Endodermal cell (in vitro differentiated cells): ENCODE results near the gene LGI4. TPM values are rescaled to one million over a fixed set of nuclear protein-coding genes. Genes with fewer than 3 reads are reported as not detected.

Source experiments
- DNase-seq: peaks from one replicate; pipeline ENCODE4 v3.0.0-alpha.2; 2017
- H3K27ac ChIP-seq: 2 replicates; pipeline ENCODE4 v1.5.1; 2013; ENCODE audit warnings: mild to moderate bottlenecking, low read depth, low read length, moderate library complexity
- H3K27me3 ChIP-seq: 2 replicates; pipeline ENCODE4 v1.6.1; 2013; ENCODE audit warnings: mild to moderate bottlenecking, low read length, moderate library complexity; ENCODE audit not compliant: insufficient read depth, control insufficient read depth, poor library complexity, severe bottlenecking
- H3K36me3 ChIP-seq: 2 replicates; pipeline ENCODE4 v1.7.0; 2013; ENCODE audit warnings: mild to moderate bottlenecking, low read length, moderate library complexity; ENCODE audit not compliant: control insufficient read depth, insufficient read depth
- H3K4me1 ChIP-seq: one replicate; pipeline ENCODE4 v1.7.0; 2013; ENCODE audit warnings: low read length; ENCODE audit not compliant: control insufficient read depth, insufficient read depth
- H3K4me3 ChIP-seq: 2 replicates; pipeline ENCODE4 v1.5.1; 2013; ENCODE audit warnings: mild to moderate bottlenecking, low read length, moderate library complexity
- H3K9ac ChIP-seq: 2 replicates; pipeline ENCODE4 v1.6.1; 2013; ENCODE audit warnings: mild to moderate bottlenecking, low read length, moderate library complexity; ENCODE audit not compliant: poor library complexity, severe bottlenecking; ENCODE audit errors: extremely low read depth
- H3K9me3 ChIP-seq: 2 replicates; pipeline ENCODE4 v1.6.1; 2013; ENCODE audit warnings: mild to moderate bottlenecking, low read length, moderate library complexity; ENCODE audit not compliant: control insufficient read depth
- H3K27ac Mint-ChIP-seq: 2 replicates; pipeline ENCODE4 v1.8.0; 2020; ENCODE audit warnings: mixed read lengths
- H3K27me3 Mint-ChIP-seq: 2 replicates; pipeline ENCODE4 v1.8.0; 2021; ENCODE audit warnings: mild to moderate bottlenecking, mixed read lengths; ENCODE audit not compliant: insufficient read depth
- H3K36me3 Mint-ChIP-seq: 2 replicates; pipeline ENCODE4 v1.8.0; 2020; ENCODE audit warnings: low read depth, mixed read lengths
- H3K4me1 Mint-ChIP-seq: 2 replicates; pipeline ENCODE4 v1.8.0; 2020; ENCODE audit warnings: mixed read lengths
- H3K4me3 Mint-ChIP-seq: 2 replicates; pipeline ENCODE4 v1.8.0; 2020; ENCODE audit warnings: mild to moderate bottlenecking, moderate library complexity, mixed read lengths
- H3K9me3 Mint-ChIP-seq: 2 replicates; pipeline ENCODE4 v1.8.0; 2020; ENCODE audit warnings: mild to moderate bottlenecking, mixed read lengths
- WGBS, 2 experiments: methylation state at CpG; one replicate each; pipeline versions ENCODE4 v1.1.5 to v1.1.7; 2013; ENCODE audit warnings: missing lambda C conversion rate in 2 of 2, mixed read lengths in 1 of 2; ENCODE audit not compliant: insufficient coverage in 1 of 2, insufficient read length in 1 of 2; 5-methylcytosine and 5-hydroxymethylcytosine counted together
- total RNA-seq, 2 donors: library from RNA; stranded (reverse); fragmentation: NEBNext Ultra II Directional in 1 of 2; extraction: Animal tissue kit (Norgen Biotek cat#: 25700) in 1 of 2; gene quantifications; 2 replicates in 1 of 2; 3 replicates in 1 of 2; pipeline ENCODE4 v1.2.1, GENCODE V29; 2021
- TF ChIP-seq, protein P1 (sequence below): fragments of 200-600 bp; sonication (generic); conservative IDR thresholded peaks from 2 replicates; pipeline ENCODE4 v1.5.0; 2021; ENCODE audit warnings: antibody characterized with exemption, mild to moderate bottlenecking

The LGI4 gene
- total RNA-seq, 2 donors from 2014 or later = 0.27 to 0.37 TPM

DNA sequence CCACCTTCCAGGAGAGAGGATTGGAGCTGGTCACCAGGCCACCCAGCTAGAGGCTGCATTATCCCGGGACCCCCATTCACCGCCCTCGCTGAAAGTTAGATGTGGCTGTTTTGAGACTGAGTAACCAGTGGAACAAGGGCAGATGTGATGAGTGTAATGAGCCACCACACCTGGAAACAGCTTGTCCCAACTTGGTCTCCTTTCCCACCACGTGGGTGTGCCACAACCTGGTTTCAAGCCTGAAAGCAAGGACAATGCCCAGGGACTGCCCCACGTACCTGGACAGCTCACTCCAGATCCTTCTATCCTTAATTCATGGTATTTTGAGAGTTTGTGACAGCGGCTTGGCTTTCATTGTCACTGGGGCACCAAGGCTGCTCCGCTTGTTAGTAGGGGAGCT, 7.0 kb downstream of the LGI4 start:
- Histone ChIP-seq H3K9me3 (no peaks in the 10 kb centered on the region), H3K36me3 (no peaks in the 10 kb centered on the region), H3K27me3 (no peaks in the 10 kb centered on the region), H3K4me1 (no peaks in the 10 kb centered on the region), H3K27ac (no peak overlapping the region), H3K9ac (no peak overlapping the region), H3K4me3 (no peak overlapping the region)
- H3K27ac Mint-ChIP-seq = no peak overlapping the region
- H3K36me3 Mint-ChIP-seq = no peaks in the 10 kb centered on the region
- WGBS, 2 experiments = 84% methylated on average over 7 of the region's 7 CpGs; no CpG with 5 or more reads in 1 of the 2 experiments
- no peaks in the 10 kb centered on the region for H3K4me1 Mint-ChIP-seq
- H3K9me3 Mint-ChIP-seq = no peaks in the 10 kb centered on the region
- DNase-seq = no peak
- TF ChIP-seq, protein P1, sequence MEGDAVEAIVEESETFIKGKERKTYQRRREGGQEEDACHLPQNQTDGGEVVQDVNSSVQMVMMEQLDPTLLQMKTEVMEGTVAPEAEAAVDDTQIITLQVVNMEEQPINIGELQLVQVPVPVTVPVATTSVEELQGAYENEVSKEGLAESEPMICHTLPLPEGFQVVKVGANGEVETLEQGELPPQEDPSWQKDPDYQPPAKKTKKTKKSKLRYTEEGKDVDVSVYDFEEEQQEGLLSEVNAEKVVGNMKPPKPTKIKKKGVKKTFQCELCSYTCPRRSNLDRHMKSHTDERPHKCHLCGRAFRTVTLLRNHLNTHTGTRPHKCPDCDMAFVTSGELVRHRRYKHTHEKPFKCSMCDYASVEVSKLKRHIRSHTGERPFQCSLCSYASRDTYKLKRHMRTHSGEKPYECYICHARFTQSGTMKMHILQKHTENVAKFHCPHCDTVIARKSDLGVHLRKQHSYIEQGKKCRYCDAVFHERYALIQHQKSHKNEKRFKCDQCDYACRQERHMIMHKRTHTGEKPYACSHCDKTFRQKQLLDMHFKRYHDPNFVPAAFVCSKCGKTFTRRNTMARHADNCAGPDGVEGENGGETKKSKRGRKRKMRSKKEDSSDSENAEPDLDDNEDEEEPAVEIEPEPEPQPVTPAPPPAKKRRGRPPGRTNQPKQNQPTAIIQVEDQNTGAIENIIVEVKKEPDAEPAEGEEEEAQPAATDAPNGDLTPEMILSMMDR = no peak
- H3K4me3 Mint-ChIP-seq = no peak overlapping the region
- H3K27me3 Mint-ChIP-seq = no peaks in the 10 kb centered on the region

DNA sequence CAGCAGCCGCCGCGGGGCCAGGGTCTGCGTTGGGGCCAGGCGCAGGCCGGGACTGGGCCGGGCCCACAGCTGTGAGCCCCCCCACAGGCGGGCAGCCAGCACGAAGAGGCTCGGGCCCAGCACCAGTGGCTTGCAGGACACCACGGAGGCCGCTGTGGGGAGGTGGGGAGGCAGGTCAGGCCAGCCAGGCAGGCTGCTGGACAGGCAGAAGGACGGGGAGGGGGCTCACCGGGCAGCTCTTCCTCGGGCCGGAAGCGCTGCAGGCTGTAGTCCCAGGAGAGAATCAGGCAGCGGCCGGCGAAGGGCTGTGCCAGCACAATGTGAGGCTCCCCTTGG, 8.3 kb downstream of the LGI4 start:
- DNase-seq = no peak
- H3K27ac ChIP-seq = no peak overlapping the region
- H3K4me1 ChIP-seq = no peaks in the 10 kb centered on the region
- Mint-ChIP-seq H3K9me3 (no peaks in the 10 kb centered on the region), H3K27ac (no peak overlapping the region), H3K4me3 (no peak overlapping the region), H3K36me3 (no peaks in the 10 kb centered on the region), H3K27me3 (no peaks in the 10 kb centered on the region), H3K4me1 (no peaks in the 10 kb centered on the region)
- no peak overlapping the region for H3K4me3 ChIP-seq
- H3K9ac ChIP-seq = no peak overlapping the region
- H3K9me3 ChIP-seq = no peaks in the 10 kb centered on the region
- 89 to 90% methylated on average over 4 to 20 of the region's 20 CpGs for WGBS, 2 experiments
- TF ChIP-seq, protein P1 = no peak
- H3K36me3 ChIP-seq = no peaks in the 10 kb centered on the region
- H3K27me3 ChIP-seq = no peaks in the 10 kb centered on the region

DNA sequence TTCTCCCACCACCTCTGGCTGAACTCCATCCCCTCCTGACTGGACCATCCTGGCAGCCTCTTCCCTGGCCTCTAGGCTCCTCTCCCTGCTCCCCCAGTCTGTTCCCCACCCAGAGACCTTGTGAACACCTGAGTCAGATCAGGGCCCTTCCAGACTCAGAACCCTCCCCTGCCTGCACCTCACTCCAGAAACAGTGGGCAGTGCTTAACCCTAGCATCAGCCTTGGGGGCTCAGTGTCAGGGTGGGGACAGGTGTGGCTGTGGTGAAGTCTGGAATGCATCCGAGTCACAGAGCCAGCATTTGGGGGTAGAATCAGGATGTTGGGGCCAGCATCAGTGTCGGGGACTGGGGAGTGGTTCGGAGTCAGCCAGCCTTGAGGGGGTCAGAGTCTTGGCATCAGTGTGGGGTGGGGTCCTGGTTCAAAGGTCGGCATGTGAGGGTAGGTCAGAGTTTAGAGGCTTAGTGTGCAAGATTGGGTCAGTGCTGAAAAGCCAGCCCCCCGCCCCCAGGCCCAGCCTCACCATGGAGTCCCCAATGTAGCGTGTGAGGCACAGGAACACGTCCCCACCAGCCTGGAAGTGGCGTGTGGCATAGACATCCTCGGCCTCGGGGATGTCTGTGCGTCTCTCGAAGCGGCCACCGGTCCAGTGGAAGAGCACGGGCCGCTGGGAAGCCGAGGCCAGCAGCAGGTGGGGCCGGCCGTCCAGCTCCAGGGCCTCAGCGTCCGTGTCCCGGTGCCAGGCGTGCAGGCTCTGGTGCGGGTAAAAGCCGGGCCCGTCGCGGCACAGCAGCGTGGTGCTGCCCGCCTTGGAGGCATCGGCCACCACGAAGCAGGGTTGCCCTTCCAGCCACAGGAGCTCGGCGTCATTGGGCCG, 8.9 kb downstream of the LGI4 start:
- Histone ChIP-seq H3K27me3 (no peaks in the 10 kb centered on the region), H3K36me3 (no peaks in the 10 kb centered on the region), H3K9ac (no peak overlapping the region), H3K9me3 (no peaks in the 10 kb centered on the region), H3K4me3 (no peak overlapping the region), H3K27ac (no peak overlapping the region), H3K4me1 (no peaks in the 10 kb centered on the region)
- H3K27ac Mint-ChIP-seq = no peak overlapping the region
- no peaks in the 10 kb centered on the region for H3K4me1 Mint-ChIP-seq
- no peak overlapping the region for H3K4me3 Mint-ChIP-seq
- no peak for DNase-seq
- no peaks in the 10 kb centered on the region for H3K27me3 Mint-ChIP-seq
- H3K9me3 Mint-ChIP-seq = no peaks in the 10 kb centered on the region
- 93% methylated on average over 14 to 35 of the region's 35 CpGs for WGBS, 2 experiments
- TF ChIP-seq, protein P1 = no peak
- H3K36me3 Mint-ChIP-seq = no peaks in the 10 kb centered on the region
